HG03342 (cell line): ENCODE data around the gene CSN1S1.

ENCODE experiments used
- ATAC-seq: cut with Tn5 transposase; IDR thresholded peaks from one replicate; pipeline ENCODE4 v1.9.1; 2021; ENCODE audit warnings: mild to moderate bottlenecking, moderate library complexity; ENCODE audit not compliant: unreplicated experiment

Gene CSN1S1

DNA sequence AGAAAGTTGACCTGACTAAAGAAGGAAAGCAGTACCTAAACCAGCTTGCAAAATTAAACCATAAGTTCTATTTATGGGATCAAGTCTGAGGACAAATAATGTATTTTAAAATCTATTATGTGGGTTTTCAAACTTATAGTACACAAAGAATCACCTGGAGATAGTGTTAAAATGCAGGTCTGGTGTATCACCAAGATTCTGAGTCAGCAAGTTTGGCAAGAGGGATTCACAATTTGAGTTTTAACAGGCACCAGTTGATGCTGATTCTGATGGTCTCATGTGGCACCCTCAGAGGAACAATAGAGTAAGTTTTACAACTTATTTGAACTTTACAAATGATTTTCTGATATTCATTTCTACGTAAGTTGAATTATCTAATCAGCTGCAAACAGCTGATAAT, 55.8 kb downstream of the CSN1S1 start:
- ATAC-seq = no peak

GRCh38 chr4:69991016-69991415, 60.1 kb downstream of the CSN1S1 start:
- no peak for ATAC-seq

GRCh38 chr4:69994782-69995181, 63.9 kb downstream of the CSN1S1 start:
- ATAC-seq = no peak

DNA sequence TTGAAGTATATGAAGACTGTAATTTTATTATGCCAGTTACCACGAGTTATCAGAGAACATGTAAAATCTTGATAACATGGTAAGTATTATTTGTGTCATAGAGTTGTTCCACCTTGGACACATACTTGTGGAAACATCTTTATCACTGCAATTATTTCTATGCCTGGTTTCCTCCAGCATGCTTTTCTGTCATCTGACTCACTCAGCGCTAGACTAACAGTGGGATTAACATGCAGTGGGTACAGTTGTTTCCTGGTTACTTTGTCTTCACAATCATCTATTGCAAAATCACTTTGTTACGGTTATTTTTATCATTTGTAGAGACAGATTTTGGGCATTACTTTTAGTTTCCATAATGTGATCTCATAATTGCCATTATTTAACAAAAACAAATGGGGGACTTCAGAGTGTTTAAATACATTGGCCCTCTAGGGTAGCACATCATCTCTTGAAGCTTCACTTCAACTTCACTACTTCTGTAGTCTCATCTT, 64.7 kb downstream of the CSN1S1 start, which contains the start of gene STATH:
STATH (plus strand) TSS at position 441 of the 491 bp plus-strand sequence. CDS start 2,472 bp downstream, outside the sequence.
- ATAC-seq = no peak
